HG03342 (cell line): ENCODE data around the gene RAB3IL1.
"Not testable (repeated sequence)": the region's sequence is repeated elsewhere in the genome, so short reads cannot be mapped to it uniquely, and the experiment has no call there.

Experiments
- ATAC-seq: cut with Tn5 transposase; IDR thresholded peaks from one replicate; pipeline ENCODE4 v1.9.1; 2021; ENCODE audit warnings: mild to moderate bottlenecking, moderate library complexity; ENCODE audit not compliant: unreplicated experiment

RAB3IL1 gene

GRCh38 chr11:61917334-61918109 lies at the start of gene RAB3IL1:
TSS of gene RAB3IL1 (minus strand) at chr11:61917566. CDS start at chr11:61917367, 199 bp downstream.
- no peak for ATAC-seq

- no peak for ATAC-seq
Observed at GRCh38 chr11:61966734-61967115, 49.4 kb upstream of the RAB3IL1 start.

DNA sequence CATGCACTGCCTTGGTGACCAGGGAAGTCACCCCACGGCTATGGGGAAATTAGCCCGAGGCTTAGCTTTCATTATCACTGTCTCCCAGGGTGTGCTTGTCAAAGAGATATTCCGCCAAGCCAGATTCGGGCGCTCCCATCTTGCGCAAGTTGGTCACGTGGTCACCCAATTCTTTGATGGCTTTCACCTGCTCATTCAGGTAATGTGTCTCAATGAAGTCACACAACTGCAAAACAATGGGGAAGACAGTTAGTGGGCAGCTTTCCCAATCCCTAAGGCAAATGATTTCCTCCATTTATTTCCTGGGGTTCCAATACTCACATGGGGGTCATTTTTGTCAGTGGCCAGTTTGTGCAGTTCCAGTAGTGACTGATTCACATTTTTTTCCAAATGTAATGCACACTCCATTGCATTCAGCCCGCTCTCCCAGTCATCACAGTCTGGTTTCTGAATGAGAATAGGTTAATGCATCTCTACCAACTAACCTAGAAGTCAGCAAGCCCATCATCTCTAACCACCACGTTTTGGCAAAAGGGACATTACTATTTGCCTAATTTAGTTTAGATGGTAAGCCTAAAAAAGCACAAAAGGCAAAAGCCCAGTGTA lies 47.4 kb upstream of the RAB3IL1 start:
- not testable (repeated sequence) for ATAC-seq

DNA sequence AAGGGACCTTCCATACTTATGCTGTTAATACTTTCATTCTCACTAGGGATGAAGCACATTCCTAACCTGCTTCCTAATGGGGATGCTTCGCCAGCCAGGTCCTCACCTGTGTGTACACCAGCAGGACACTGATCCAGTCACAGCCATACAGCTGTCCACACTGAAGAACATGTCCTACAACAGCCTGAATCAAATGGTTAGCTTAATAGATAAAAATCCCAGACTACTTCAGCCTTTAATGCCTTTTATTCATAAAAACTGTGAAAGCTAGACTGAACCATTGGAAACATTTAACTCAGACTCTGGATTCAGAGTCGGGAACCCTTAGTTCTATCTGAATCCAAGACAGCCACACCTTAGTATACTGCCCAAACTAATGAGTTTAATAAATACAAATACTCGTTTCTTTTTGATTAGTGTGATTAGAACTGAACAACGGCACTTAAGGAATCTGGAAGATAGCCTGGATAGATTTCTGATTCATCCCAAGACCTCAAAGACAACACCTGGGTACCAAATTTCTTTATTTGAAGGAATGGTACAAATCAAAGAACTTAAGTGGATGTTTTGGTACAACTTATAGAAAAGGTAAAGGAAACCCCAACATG lies 46.8 kb upstream of the RAB3IL1 start:
- ATAC-seq: no peak

GRCh38 chr11:61963282-61964057 lies 46.1 kb upstream of the RAB3IL1 start:
- ATAC-seq: no peak

DNA sequence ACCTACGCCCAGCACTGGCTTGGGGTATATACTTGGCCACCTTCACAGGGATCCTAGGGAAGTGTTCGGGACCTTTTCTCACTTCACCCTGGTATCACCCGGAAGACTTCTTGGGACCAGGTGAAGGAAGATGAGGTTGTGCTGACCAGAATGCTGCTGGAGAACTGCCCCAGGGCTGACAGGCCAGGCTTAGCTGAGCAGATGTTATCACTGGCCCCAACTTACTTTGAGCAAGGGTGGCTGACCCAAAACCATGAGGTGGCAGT lies 45.6 kb upstream of the RAB3IL1 start:
- ATAC-seq: no peak

DNA sequence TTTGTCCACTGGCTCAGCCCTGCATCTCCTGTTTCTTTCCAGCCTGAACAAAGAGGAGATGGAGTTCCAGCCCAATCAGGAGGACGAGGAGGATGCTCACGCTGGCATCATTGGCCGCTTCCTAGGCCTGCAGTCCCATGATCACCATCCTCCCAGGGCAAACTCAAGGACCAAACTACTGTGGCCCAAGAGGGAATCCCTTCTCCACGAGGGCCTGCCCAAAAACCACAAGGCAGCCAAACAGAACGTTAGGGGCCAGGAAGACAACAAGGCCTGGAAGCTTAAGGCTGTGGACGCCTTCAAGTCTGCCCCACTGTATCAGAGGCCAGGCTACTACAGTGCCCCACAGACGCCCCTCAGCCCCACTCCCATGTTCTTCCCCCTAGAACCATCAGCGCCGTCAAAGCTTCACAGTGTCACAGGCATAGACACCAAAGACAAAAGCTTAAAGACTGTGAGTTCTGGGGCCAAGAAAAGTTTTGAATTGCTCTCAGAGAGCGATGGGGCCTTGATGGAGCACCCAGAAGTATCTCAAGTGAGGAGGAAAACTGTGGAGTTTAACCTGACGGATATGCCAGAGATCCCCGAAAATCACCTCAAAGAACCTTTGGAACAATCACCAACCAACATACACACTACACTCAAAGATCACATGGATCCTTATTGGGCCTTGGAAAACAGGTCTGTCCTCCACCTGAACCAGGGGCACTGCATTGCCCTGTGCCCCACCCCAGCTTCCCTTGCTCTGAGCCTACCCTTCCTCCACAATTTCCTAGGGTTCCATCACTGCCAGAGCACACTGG lies 45.0 kb upstream of the RAB3IL1 start:
- ATAC-seq: no peak

- ATAC-seq: no peak
Observed at GRCh38 chr11:61961570-61962212, 44.3 kb upstream of the RAB3IL1 start.

DNA sequence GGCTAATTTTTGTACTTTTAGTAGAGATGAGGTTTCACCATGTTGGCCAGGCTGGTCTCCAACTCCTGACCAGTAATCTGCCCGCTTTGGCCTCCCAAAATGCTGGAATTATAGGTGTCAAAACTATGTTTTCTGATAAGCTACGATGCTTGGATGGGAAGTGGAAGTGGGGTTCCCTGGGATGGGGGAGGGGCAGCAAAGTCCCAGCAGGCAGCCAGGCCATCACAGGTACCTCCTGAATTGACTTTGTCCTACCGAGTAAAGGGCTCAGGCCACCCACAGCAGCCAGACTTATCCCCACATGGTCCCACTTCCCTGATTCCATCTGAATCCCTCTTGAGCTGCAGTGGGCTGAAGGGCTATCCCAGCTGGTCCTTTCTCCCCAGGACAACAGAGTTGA lies 43.2 kb upstream of the RAB3IL1 start:
- ATAC-seq: no peak

- no peak for ATAC-seq
Observed at GRCh38 chr11:61959678-61960077, 42.3 kb upstream of the RAB3IL1 start.

GRCh38 chr11:61959114-61959513 lies 41.7 kb upstream of the RAB3IL1 start:
- no peak for ATAC-seq

DNA sequence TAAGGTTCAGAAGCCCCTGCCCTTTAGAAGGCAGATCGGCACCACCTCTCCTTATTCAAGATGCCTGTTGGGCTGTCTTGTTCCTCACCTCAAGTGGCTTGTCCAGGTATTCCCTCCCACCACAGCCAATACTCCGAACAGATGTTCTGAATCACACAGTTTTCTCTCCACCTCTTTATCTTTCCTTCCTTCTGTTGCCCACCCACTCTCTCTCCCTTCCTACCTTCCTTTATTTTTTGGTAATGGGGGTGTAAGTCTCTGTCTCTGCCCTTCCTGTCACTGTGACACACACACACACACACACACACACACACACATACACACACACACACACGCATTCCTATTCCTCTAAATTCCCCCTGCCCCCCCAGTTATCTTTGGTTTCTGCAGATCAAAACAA lies 41.2 kb upstream of the RAB3IL1 start:
- ATAC-seq: no peak

DNA sequence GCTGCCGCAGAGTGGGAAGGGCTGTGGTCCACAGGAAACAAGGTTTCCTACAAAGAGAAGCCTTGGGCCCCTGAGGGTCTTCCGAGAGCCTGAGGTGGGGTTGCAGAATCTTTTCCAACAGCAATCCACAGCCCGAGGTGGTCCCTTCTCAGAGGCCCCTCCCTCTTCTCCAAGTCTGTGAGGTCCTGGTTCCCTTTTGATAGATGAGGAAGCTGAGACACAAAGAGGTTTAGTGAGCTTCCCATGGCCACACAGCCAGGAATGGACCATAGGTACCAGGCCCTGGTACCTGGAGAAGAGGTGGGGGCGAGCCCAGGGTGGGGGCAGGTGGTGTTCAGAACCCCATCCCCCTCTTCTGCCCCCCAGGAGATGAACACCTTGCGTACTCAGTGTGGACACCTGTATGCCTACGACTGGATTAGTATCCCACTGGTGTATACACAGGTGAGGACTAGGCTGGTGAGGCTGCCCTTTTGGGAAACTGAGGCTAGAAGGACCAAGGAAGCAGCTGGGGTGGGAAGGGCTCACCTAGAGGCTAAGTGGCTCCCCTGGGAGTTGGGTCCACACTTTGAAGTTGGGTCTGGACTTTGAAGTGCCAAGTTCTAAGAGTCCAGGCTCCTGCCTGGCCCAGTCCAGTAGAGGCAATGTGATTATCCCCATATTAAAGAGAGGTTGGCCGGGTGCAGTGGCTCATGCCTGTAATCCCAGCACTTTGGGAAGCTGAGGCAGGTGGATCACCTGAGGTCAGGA lies 39.8 kb upstream of the RAB3IL1 start:
- ATAC-seq: no peak

DNA sequence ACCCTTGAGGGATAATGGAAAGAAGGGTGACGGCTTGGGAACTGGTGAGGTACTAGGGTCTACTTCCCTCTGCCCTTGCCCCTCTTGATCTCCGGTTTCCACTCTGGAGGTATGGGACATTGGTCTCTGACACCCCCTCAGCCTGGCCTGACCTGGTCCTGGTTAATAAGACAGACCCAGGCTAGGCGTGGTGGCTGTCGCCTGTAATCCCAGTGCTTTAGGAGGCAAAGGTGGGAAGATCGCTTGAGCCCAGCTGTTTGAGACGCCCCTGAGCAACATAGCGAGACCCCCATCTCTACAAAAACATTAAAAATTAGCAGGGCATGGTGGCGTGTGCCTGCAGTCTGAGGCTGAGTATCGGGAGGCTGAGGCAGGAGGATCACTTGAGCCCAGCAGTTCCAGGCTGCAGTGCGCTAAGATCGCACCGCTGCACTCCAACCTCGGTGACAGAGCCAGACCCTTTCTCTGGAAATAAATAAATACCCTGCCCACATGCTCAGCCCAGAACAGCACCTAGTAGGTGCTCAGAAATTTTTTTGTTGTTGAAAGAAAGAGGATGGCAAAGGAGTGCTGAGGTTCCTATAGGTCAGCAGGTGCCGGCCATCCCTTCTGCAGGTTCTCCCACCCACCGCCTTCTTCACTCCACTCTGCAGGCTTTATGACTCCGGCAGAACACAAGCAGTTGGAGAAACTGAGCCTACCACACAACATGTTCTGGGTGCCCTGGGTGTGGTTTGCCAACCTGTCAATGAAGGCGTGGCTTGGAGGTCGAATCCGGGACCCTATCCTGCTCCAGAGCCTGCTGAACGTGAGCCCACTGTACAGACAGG lies 39.0 kb upstream of the RAB3IL1 start:
- no peak for ATAC-seq

DNA sequence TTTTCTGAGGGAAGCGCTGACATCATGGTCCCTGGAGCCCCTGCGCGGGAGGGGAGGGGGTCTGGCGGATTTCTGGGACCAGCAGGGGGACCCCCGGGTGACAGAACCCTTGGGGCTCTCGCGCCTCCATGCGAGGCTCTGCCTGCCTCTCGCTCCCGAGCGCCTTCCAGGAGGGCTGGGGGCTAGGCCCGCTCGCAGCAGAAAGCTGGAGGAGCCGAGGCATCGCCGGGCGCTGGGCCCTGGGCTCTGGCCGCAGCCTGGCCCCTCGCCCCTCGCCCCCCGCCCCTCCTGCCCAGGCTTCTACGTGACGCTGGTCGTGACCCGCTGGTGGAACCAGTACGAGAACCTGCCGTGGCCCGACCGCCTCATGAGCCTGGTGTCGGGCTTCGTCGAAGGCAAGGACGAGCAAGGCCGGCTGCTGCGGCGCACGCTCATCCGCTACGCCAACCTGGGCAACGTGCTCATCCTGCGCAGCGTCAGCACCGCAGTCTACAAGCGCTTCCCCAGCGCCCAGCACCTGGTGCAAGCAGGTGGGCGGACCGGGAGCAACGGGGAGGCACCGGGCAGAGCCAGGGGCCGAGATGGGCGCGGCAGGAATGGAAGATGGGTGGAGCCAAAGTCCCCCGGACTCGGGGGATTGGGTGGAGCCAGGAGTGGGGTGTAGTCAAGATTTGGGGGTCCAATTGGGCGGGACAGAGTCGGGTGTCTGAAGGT lies 38.2 kb upstream of the RAB3IL1 start:
- no peak for ATAC-seq

- ATAC-seq: no peak
Observed at GRCh38 chr11:61954851-61955421, 37.6 kb upstream of the RAB3IL1 start.

- no peak for ATAC-seq
Observed at GRCh38 chr11:61954106-61954850, 36.9 kb upstream of the RAB3IL1 start.
